Suppressor macrophage treated with lipopolysaccharide for 1 hour (primary cell): ENCODE results near the gene FMNL2.
"Not testable (repeated sequence)": the region's sequence is repeated elsewhere in the genome, so short reads cannot be mapped to it uniquely, and the experiment has no call there.

Experiments
- DNase-seq, 3 donors: peaks; one replicate each; pipeline ENCODE4 v3.0.0-alpha.2; 2020 to 2022

Gene FMNL2

DNA sequence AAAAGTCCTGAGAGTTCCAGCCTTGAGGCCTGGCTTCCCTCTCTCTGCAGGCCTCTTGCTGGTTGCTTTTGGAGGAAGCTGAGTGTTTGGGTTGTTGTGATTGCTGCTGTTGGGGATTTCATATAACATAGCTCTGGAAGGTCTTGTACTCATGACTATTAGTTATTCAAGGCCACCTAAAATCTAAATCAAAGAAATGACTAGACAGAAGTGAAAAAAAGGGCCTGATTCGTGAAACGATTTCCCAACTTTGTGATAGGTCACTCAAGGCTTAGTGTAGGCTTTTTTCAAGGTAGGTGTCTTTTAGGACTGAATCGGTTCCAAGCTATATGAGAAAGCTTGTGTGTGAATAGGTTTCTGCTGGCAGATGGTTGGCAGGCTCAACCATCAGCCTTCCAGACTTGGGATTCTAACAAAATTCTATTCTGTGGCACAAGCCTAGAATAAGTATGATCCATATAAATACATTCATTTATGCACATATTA, 164.4 kb downstream of the FMNL2 start:
- peak; percentile 69 to 83 (median 81) for DNase-seq

DNA sequence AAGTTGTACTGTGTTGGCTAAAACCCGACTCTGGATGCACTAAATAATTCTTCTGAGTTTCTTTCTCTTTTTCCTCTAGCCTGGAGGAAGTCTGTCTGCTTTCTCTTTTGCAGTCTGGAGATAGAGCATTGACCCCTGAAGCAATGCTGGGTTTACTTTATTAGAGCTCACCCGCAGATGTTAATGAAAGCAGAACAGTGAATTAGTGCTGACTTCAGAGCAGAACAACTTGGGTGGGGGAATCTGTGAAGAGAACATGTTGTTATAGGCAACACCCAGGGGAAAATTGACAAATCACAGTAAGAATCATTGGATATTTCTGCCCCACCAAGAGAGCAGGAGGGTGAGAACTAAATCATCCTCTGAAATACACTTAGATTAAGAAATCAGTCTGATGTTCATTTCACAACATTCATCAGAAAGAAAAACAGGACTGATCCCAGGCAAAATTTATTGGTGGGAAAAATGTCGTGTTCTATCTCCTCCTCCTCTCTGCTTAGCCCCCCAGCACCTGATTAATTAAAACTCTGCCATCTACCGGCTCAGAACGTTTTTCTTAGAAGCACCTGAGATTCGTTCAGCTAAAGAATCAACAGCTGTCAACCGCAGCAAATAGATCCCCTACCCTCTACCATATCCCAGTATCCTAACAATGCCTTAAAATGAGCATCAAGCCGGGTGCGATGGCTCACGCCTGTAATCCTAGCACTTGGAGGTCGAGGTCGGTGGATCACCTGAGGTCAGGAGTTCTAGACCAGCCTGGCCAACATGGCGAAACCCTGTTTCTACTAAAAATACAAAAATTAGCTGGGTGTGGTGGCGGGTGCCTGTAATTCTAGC, 165.1 kb downstream of the FMNL2 start:
- peak; percentile 82 to 90 (median 84) for DNase-seq

DNA sequence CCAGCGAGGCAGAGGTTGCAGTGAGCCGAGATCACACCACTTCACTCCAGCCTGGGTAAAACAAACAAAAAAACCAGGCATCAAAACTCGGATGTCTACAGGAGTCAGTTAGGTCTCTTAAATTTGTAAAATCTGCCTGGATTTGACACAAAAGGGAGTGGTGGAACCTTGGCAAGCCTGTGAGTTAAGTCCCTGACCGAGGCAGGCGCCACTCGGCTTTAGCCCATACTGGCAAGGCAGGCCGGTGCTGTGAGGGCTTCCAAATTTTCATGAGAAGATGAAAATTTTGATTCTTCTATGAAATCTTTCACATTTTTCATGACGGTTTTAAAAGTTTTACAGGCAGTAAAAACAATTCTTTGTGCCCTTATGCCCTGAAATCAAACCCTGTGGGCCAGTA, 165.8 kb downstream of the FMNL2 start:
- DNase-seq, result no peak

DNA sequence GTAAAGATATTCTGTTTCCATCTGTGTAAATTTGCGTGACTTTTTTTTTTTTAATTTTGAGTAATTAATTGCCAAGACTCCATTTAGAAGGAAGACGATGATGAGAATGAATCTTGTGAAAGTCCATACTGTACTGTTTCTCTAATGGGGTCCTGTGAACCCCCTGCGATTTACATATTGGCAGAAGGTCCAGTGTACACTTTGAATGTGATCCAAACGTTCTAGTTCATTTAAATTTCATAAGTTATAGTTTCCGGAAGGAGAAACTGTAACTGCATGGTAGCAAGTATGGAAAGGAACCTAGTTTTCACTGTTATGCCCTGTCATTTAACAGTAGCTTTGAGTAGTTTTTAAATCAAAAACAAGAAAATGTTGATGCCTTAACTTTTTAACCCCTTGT, 166.7 kb downstream of the FMNL2 start:
- DNase-seq, result no peak

DNA sequence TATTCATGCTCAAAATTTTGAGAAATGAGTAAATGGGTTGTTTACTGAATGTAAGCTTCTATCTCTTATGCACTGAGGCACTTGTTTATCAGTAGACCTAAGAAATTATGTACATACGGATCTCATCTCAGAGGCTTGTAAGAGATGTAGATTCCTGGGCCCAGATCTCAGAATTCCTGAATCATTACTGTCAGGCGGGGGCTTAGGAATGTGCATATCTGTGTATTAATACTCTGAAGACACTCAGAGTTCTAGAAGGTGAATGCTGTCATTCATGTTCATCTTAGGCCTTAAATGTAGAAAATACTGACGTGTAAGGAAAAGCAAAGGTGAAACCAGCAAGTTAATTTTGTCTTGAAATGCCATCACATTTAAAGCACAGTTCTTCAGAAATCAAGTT, 169.6 kb downstream of the FMNL2 start:
- no peak for DNase-seq

DNA sequence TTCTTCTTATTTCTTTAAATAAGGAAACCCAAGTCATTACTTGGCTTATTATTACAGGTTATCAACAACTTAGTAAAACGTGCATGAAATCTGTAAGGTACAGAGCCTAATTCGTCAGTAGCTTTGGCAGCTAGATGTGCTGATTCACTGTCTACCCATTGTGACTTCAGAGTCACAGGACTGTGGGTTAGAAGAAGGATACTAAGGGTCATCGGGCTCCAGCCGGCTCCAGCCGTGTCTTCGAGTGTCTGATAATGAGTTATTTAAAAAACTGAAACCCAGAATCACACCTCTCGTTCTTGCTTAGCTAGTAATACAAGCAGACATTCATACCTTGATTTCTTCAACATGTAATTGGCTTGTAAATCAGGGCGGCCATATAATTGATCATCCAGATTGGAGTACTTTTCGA, 170.5 kb downstream of the FMNL2 start:
- peak; percentile 88 to 95 (median 91) for DNase-seq

DNA sequence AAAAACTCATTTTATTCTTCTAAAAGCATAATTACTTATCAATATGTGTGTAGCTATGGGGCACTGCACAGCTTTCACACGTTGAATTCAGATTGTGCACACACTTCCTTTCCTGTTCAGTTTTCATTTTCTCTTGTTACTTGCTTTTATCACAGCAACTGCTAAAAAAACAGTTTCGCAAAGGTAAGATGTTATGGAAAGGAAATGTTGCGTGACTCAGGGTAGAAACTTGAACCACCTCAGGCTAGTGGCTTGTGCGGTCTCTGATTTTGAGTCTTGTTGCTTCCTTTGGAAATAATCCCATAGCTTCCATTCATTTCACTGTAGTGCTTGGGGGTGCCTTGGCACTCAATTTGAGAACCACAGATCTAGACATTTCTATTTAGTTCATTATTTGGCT, 171.9 kb downstream of the FMNL2 start:
- no peak for DNase-seq

DNA sequence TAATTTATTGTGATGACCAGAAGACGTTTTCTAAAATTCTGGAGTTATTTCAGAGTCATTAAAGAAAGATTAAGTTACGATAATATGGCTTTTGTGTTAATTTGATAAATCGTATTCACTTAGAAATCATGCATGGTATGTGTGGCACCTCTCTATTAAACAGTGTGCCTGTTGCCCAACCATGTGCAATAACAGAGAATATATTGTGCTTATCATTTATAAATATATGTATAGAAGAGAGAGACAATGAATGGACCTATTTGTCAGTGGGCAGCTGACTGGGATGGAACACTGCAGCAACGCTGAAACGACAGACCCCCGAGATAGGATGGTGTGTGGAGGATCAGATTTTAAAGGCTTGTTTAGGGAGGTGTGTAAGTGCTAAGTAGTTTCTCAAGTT, 172.9 kb downstream of the FMNL2 start:
- DNase-seq, result no peak

DNA sequence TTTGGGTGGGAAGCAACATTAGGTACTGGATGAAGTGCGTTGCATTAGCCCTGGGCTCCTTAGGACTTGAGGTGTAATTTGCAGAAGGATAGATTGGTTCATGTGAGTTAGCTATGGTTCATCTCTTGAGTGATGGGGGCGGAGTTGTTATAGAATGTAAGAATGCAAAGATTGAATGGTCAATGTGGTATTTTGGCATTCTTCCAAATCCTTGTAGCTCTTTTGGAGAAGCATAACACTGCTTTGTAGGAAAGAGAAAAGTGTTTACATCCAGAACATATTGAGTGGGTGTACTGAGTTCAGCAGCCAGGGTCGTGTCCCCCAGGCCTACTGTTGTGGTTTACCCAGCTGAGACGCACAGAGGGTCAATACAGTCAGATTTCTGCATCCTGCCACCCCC, 173.5 kb downstream of the FMNL2 start:
- DNase-seq, result no peak

DNA sequence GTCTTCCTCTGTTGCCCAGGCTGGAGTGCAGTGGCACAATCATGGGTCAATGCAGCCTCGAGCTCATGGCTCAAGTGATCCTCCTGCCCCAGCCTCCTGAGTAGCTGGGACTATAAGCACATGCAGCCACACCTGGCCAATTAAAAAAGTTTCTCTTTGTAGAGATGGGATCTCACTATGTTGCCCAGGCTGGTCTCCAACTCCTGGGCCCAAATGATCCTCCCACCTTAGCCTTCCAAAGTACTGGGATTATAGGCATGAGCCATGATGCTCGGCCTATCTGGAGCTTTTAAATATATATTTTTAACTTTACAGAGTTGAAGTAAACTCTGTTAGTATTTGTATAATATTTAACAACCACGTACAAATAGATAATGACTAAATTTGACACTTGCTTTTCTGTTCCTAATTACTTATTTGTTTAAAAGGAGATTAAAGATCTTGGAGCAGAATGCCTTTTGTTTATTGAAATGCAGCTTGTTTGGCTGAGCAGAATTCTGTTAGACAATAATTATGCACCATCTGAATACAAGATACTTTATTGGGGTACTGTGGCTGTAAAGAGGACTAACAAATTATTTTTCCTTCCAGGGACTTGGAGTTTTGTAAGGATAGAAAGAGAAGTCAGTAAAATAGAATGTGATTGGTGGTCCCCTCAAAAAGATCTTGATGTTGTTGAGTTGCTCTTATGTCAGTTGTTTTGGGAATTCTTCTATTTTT, 175.0 kb downstream of the FMNL2 start:
- DNase-seq, result no peak

DNA sequence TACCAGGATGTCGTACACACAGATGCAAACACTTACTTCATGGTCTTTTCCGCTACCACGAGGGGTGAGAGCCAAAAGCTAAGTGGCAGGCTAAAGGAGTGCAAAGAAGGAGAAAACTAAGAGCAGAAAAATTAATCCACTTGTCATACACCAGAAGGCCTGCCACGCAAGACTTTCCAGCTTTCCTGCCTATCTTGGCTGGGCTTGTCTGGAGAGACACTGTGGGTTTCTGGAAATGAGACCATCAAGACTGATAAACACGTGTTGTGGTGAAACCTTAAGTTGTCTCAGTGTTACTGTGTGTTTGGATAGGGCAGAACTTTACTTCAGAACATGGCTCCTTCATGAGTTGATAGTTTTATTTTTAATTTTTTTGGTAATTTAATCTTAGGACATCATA, 175.6 kb downstream of the FMNL2 start:
- no peak for DNase-seq

DNA sequence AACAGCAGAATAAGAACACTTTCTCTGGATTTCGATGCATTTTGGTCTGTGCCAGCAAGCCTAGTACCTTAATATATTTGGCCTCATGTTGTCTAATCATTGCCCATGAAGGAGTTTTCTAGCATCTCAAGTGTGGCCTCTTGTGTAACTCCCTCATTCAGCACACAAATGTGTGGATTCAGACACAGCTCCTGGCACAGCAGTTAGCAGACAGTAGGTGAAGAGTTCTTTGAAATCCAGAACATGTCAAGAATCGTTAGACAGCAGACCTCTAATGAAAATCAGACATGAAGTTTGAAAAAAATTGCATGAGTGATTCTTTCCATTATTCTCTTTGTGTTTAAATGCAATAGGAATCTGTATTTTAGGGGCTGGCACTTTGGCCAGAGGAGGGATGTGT, 177.0 kb downstream of the FMNL2 start:
- no peak for DNase-seq

DNA sequence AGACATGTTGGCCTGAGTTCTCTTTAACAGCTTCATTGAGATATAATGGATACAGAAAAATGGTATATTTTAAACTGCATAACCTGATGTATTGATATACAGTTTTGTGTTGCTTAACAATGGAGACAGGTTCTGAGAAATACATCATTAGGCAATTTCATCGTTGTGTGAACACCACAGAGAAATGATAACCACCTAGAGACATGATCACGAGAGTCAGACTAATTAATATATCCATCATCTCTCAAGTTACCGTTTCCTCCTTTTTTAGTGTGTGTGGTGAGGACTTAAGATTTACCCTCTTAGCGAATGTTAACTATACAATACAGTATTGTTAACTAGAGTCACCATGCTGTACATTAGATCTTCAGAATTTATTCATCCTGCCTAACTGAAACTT, 178.1 kb downstream of the FMNL2 start:
- DNase-seq, result no peak

DNA sequence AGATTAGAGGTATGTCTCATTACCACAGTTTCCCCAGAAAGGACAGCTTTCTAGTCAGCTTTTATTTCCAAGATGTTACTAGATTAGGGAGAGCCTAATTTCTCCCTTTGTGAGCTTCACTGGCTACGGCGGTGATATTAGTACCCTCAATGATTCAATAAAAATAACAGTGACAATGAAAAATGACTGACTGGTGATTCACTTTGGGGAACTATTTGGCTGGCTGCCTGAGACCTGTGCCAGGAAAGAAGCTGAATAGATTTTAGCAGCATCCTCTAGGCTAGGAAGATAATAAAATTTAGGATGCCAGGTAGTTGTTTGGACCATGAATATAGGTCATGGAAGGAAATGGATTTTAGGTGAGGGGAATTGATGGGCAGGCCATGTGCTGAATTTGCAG, 178.7 kb downstream of the FMNL2 start:
- DNase-seq, result peak; percentile 41 to 67 (median 58)

DNA sequence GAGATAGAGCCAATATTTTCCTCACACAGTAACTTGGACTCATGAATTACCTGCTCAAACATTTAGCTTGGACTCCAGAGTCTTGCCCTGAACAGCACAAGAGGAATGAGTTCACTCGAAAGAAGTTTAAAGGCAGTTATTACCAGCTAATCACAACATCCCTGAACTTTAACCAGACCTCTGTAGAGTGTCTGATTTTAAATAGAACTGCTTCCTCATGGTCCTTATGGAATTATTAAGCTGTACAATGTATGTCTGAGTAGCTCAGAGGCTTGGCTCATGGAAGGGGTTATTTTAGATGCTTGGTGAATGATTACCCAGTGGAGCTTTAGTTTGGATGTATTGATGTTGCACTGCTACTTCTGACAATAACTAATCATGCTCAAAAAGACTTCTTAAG, 183.1 kb downstream of the FMNL2 start:
- no peak for DNase-seq

DNA sequence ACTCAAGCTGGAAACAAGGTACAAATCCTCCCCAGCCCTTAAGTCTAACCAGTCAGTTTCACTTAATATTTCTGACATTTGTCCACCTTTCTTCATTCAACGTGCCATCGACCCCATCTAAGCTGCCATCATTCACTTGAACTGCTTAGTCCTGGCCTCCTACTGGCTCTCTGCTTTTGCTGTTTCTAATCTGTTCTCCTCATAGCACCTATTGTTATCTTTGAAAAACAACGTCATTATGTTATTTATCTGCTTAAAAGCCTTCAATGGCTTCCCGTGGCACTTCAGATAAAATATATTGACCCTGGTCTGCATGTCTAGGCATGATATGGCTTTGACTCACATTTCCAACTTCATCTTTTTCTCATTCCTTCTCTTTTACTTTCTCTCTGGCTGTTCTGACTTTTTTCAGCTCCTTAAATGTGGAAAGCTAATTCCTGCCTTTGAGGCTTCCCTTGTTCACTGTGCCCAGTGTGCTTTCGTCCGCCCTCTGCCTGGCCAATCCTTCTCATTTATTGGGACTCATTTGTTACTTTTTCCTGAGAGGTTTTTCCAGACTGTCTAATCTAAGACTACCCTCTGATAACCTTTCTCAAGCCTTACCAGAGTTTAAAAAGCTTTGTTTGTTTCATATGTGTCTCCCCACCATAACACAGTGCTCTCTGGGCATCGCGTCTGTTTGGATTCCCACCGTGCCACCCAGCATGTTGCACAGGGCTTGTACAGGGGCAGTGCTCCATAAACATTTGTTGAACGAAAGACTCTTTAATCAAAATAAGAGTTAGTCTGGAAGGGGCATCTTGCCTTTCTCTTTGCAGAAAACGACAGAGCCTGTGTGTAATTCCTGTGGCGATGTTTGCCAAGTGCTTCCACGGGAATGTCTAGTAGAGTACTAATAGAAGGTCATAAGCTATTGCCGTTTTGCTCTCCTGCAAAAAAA, 183.9 kb downstream of the FMNL2 start:
- DNase-seq, result no peak

DNA sequence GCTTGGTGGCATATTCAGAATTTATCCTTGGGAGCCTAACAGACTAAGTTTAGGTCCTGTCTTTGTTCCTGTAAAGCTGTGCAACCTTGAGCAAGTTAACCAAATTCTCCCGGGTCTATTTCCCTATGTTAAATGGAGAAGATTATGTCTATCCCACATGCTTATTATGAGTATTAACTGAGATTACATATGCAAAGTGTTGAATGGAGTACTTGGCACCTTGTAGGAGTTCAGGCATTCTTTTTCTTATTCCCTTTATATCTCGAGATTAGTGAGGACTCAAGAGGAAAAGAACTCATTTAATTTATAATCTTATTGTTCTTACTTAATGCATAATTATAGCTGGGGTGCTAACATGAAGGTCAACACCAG, 184.6 kb downstream of the FMNL2 start:
- DNase-seq, result no peak

DNA sequence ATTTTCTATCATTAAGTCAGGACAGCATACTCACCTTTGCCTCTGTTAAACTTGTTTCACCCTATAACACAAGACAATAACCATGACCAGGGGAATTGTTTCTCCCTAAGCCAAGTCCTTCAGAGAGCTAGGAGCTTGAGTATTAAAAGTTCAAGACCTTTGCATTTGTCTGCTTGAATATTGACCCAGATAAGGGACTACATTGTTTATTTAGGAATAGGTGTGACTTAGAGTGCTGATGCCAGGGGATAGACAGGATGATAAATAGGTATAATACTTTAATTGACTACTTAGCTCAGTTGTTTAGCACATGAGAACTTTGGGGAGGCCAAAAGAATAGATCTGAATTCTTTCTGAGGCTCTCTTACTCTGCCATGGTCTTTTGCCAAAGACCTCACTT, 185.8 kb downstream of the FMNL2 start:
- DNase-seq, result no peak

DNA sequence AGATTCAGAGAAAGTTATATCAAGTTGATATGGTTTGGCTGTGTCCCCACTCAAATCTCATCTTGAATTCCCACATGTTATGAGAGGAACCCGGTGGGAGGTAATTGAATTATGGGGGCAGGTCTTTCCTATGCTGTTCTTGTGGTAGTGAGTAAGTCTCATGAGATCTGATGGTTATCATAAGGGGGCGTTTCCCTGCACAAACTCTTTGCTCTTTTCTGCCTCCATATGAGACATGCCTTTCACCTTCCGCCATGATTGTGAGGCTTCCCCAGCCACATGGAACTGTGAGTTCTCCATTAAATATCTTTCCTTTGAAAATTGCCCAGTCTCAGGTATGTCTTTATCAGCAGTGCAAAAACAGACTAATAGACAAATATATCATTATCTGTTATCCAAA, 187.5 kb downstream of the FMNL2 start:
- not testable (repeated sequence) for DNase-seq

DNA sequence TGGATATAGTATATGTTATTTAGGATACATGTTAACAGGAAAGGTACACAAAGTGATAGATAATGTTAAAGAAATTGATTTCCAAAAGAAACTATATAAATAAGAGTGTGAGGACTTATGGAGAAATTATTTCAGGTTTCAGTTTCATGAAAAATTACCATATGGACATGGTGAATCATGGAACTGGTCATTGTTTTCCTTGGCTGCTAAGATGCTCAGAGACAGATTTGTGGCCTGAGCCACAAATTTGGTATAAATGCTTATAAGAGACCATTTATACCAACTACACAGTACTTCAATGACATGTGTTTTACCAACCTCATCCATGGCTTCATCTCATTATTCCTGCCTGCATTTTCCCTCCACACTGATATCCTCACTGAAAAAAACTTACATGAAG, 188.1 kb downstream of the FMNL2 start:
- peak in 2 of 3 donors; percentile 20 to 33 for DNase-seq

DNA sequence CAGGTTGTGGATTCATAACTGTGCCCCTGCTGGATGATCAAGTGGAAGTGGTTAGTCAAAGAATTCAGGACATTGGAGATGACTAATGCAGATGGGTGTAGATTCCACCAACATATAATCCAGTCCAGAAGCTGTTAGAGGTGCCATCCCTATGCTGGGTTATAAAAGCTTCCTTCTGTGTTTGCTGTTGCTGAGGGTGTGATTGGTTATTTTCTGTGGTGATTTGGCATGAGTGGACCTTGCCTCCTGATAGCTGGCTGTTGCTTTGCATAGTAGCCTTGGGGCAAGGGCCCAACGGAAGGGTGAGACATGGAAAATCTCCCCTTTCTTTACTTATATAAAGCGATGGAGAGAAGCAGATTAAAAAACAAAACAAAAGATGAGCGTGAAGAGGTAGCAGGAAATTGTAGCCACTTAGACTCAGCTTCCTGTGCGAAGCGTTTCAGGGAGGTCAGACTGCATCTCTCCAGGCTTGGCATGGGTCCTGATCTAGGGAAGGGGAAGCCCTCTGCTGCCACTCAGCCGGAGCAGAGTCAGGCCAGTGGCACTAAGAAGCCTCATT, 190.4 kb downstream of the FMNL2 start:
- peak in 2 of 3 donors; percentile 15 to 26 for DNase-seq

DNA sequence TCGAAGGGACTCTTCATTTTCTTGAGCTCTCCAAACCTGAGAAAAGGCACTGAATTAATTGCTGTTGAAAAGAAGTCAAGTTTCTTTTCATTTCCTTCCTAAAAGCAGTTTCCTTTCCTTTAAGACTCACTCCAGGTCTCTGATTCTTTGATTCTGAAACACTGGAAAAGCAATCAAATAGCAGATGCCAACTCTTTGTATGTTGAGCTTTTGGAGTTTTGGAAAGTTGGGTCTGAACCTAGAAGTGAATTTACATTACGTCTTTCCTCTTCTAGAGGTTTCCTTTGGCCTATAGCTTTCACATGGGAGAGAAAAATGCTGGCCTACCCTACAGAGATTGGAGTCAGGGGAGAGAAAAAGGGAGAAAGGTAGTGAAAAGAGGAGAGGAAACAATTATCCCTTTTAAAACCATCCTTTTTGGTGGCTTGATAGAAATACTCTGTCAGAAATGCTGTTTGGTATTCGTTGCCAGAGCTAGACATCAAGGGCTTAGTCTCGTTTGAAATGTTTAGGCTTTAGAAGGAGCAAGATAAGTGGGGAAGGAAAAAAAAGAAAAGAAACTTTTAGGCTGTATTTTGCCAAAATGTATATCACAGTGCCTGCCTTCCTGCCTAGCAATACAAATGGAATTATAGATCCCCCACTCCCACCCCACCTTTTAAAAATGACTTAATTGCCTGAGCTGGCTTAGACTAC, 194.6 kb downstream of the FMNL2 start:
- no peak for DNase-seq
